Measurements from ENCODE around the gene FHL3. TPM values are rescaled to one million over a fixed set of nuclear protein-coding genes. Genes with fewer than 3 reads are reported as not detected.
A peak's percentile ranks its signal among the peaks of the same experiment; 100 is the strongest.
"Not testable (repeated sequence)": the region's sequence is repeated elsewhere in the genome, so short reads cannot be mapped to it uniquely, and the experiment has no call there.

FHL3 gene
- total RNA-seq, 4 donors from 2014 or later = 6.2 to 18.7 (median 12.4) TPM

DNA sequence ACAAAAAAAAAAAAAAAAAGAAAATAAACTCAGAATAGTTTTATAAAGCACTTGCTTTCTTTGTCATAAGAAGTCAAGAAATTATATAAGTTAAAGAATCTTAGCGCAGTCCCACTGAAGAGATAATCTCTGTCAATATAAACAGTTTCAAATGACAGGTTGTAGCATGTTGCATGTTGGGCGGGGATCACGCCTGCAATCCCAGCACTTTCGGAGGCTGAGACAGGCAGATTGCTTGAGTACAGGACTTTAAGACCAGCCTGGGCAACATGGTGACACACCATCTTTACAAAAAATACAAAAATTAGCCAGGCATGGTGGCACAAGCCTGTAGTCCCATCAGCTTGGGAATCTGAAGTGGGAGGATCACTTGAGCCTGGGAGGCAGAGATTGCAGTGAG is 40.0 kb downstream of the FHL3 start:
- peak overlapping the region in 2 of 4 donors; percentile 42 for H3K27ac ChIP-seq
- H3K9me3 ChIP-seq = no peaks in the 10 kb centered on the region
- 55 to 57% methylated on average over 4 of the region's 4 CpGs for WGBS, 2 donors
- no peak for TF ChIP-seq POLR2A (IDR thresholded peaks at IDR 0.05)
- TF ChIP-seq, protein P1, sequence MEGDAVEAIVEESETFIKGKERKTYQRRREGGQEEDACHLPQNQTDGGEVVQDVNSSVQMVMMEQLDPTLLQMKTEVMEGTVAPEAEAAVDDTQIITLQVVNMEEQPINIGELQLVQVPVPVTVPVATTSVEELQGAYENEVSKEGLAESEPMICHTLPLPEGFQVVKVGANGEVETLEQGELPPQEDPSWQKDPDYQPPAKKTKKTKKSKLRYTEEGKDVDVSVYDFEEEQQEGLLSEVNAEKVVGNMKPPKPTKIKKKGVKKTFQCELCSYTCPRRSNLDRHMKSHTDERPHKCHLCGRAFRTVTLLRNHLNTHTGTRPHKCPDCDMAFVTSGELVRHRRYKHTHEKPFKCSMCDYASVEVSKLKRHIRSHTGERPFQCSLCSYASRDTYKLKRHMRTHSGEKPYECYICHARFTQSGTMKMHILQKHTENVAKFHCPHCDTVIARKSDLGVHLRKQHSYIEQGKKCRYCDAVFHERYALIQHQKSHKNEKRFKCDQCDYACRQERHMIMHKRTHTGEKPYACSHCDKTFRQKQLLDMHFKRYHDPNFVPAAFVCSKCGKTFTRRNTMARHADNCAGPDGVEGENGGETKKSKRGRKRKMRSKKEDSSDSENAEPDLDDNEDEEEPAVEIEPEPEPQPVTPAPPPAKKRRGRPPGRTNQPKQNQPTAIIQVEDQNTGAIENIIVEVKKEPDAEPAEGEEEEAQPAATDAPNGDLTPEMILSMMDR (IDR thresholded peaks at IDR 0.05) = no peak
- H3K36me3 ChIP-seq = peaks cover 14 to 99% (median 29%) of the 10 kb centered on the region in 3 donors
- peaks cover 0 to 12% (median 4%) of the 10 kb centered on the region in 3 donors for H3K4me1 ChIP-seq
- intact Hi-C loops (cut with DNase I) = no loop called here
- H3K4me3 ChIP-seq = no peak overlapping the region
- no peaks in the 10 kb centered on the region for H3K27me3 ChIP-seq
- no peak for DNase-seq

DNA sequence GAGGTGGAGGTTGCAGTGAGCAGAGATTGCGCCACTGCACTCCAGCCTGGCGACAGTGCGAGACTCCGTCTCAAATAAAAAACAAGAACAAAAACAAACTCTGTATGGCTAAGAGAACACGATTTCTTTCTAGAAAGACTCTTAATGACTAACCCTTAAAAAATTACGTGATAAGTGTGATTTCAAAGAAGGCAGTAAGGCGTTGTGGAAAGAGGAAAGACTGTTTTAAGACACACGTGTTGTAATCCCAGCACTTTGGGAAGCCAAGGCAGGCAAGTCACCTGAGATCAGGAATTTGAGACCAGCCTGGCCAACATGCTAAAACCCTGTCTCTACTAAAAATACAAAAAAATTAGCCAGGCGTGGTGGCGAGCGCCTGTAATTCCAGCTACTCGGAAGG is 41.2 kb downstream of the FHL3 start:
- H3K36me3 ChIP-seq = peaks cover 15 to 100% (median 31%) of the 10 kb centered on the region in 3 donors

DNA sequence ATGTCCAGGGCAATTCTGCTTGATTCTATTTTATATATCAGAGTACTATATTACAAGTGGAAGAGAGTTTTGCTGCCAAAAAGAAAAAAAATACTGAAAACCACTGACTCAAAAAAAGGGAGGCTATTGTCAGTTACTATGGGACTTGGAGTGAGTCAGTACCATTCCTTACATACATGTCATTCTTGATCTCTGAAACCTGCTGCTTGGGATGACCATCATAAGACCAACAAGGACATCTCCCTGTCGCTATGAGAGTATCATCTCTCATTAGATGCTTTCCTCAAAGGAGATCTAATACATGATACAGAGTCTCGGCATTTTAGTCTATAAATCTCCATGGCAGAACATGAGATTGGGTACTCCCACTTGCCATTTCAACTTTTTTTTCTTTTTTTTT is 46.6 kb downstream of the FHL3 start:
- no peak for TF ChIP-seq POLR2A (IDR thresholded peaks at IDR 0.05)
- TF ChIP-seq, protein P1 (IDR thresholded peaks at IDR 0.05) = no peak
- H3K4me3 ChIP-seq = no peak overlapping the region
- no peaks in the 10 kb centered on the region for H3K9me3 ChIP-seq
- no peaks in the 10 kb centered on the region for H3K27me3 ChIP-seq
- H3K36me3 ChIP-seq = peaks cover 3 to 79% (median 19%) of the 10 kb centered on the region in 3 donors
- 89 to 93% methylated on average over 2 of the region's 2 CpGs for WGBS, 2 donors
- no peaks in the 10 kb centered on the region for H3K4me1 ChIP-seq
- intact Hi-C loops (cut with DNase I) = no loop called here
- DNase-seq = no peak
- H3K27ac ChIP-seq = no peak overlapping the region

More for the DNA sequence above, 41.2 kb downstream of the FHL3 start:
- H3K4me3 ChIP-seq; H3K9me3 ChIP-seq; H3K27me3 ChIP-seq; intact Hi-C loops (cut with DNase I); DNase-seq; H3K27ac ChIP-seq: not testable (repeated sequence)
- 83 to 88% methylated on average over 12 of the region's 12 CpGs for WGBS, 2 donors
- H3K4me1 ChIP-seq = peaks cover 0 to 12% (median 4%) of the 10 kb centered on the region in 3 donors

DNA sequence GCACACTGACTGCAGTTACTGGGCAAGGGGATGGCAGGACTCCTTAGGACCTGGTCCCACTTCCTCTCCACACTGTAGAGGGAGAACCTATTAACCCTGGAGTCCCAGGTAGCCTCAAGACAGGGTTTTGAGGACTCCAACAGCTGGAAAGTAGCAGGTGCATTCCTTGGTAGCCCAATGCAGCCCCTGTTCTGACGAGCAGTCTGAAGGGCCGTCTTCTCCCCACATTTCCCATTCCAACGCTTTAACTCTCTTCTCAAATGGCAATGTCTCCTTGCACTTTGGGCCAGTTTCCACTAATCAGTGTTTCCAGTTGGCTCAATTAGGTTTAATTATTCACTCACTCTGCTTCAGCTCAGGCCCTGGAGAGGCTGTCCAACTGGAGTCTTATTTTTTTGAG is 49.6 kb downstream of the FHL3 start:
- intact Hi-C loops (cut with DNase I) = no loop called here

DNA sequence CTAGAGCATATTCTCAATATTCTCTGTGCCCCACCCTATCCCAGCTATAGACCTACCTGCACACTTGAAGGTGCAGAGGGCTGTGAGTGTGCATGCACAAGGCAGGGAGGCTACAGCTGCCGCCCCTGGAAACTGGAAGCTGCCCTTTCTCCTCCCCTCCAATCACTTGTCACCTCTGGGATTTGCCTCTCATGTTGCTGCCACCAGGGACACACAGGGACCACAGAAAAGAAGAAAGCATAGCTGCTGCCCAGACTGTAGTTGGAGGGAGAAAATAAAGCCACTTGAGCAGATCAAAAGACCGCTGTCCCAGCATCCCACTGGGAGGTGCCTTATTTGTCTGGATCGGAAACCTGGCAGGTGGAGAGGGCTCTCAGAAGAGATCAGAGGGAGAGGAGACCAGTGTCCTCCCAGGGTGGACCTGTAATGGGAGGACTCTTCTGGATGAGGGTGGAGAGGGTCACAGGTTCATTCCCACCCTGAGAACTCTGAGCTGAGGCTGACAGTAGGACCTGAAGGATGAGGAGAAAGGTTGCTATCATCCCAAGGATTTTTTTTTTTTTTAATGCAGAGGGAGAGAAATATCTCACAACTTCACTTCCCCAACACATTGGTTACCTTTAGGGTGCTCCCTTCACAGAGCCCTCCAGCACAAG is 50.9 kb downstream of the FHL3 start:
- TF ChIP-seq, protein P1 (IDR thresholded peaks at IDR 0.05) = no peak
- TF ChIP-seq POLR2A (IDR thresholded peaks at IDR 0.05) = no peak
- intact Hi-C loops (cut with DNase I) = no loop called here
- H3K9me3 ChIP-seq = no peaks in the 10 kb centered on the region

More for the DNA sequence above, 49.6 kb downstream of the FHL3 start:
- DNase-seq = no peak
- TF ChIP-seq, protein P1 (IDR thresholded peaks at IDR 0.05) = no peak
- TF ChIP-seq POLR2A (IDR thresholded peaks at IDR 0.05) = no peak
- no peaks in the 10 kb centered on the region for H3K9me3 ChIP-seq
- no peaks in the 10 kb centered on the region for H3K4me1 ChIP-seq
- 72 to 78% methylated on average over 3 of the region's 3 CpGs for WGBS, 2 donors
- H3K4me3 ChIP-seq = no peak overlapping the region
- no peak overlapping the region for H3K27ac ChIP-seq
- peaks cover 3 to 49% (median 14%) of the 10 kb centered on the region in 3 donors for H3K36me3 ChIP-seq
- no peaks in the 10 kb centered on the region for H3K27me3 ChIP-seq

More for the DNA sequence above, 50.9 kb downstream of the FHL3 start:
- WGBS, 2 donors = 81% methylated on average over 3 of the region's 3 CpGs; no CpG with 5 or more reads in 1 of the 2 donors
- Histone ChIP-seq H3K36me3 (peaks cover 0 to 36% (median 12%) of the 10 kb centered on the region in 3 donors), H3K4me3 (no peak overlapping the region), H3K4me1 (no peaks in the 10 kb centered on the region), H3K27ac (no peak overlapping the region), H3K27me3 (no peaks in the 10 kb centered on the region)
- no peak for DNase-seq

All from esophagus squamous epithelium (tissue), 5 donors.